ENCODE measurements around the gene KIAA1755. TPM values are rescaled to one million over a fixed set of nuclear protein-coding genes. Genes with fewer than 3 reads are reported as not detected.

KIAA1755 gene
- total RNA-seq, 4 donors from 2014 or later: 0.12 to 3.4 (median 0.39) TPM

DNA sequence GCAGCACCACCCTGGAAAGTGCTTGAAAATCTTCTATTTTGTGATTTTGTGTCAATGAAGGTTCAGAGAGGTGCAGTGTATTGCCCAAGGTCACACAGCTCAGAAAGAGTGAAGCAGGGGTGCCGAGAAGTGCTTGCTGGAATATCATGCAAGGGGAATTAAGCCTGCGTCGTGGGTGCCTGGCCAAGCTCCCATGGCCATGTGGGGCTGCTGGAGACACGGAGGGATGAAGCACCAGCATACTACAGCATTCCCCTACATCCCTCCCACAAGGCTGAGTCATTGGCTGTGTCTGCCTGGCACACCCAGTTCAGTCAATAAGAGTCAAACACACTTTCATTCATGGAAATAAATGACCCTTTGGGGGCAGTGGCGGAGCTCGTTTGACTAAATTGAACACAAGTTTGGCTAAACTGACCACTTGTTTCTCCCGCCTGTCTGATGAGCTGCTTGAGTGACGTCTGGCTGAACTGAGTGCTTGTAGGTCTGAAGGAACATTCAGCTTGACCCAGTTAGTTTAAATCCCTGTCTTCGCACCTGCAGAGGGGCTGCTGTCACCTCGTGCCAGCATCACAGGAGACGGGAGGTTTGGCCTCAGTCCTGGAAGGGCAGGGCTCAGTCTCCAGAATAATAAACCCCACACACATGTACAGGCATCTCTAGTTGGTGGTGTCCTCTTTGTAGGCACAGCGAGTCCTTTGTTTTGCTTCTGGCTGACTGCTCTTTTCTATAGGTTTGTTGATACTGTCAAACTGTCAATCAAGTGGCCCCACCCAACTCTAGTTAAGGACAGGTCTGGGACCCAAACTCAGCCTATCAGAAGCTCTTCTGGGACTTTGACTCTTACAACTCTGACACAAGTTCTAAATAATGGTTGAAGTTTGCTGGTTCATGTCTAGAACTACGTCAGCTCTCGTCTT is 87.0 kb downstream of the KIAA1755 start:
- no peaks in the 10 kb centered on the region for H3K9me3 ChIP-seq
- DNase-seq: no peak
- H3K27me3 ChIP-seq: no peaks in the 10 kb centered on the region
- peak overlapping the region in 1 of 4 donors; percentile 14 for H3K27ac ChIP-seq
- 35 to 36% methylated on average over 10 to 14 of the region's 14 CpGs for WGBS, 2 donors
- H3K36me3 ChIP-seq: no peaks in the 10 kb centered on the region
- peaks cover 0 to 41% (median 14%) of the 10 kb centered on the region in 3 donors for H3K4me1 ChIP-seq
- H3K4me3 ChIP-seq: no peak overlapping the region
- intact Hi-C loops (cut with DNase I): no loop called here
- TF ChIP-seq, protein P1, sequence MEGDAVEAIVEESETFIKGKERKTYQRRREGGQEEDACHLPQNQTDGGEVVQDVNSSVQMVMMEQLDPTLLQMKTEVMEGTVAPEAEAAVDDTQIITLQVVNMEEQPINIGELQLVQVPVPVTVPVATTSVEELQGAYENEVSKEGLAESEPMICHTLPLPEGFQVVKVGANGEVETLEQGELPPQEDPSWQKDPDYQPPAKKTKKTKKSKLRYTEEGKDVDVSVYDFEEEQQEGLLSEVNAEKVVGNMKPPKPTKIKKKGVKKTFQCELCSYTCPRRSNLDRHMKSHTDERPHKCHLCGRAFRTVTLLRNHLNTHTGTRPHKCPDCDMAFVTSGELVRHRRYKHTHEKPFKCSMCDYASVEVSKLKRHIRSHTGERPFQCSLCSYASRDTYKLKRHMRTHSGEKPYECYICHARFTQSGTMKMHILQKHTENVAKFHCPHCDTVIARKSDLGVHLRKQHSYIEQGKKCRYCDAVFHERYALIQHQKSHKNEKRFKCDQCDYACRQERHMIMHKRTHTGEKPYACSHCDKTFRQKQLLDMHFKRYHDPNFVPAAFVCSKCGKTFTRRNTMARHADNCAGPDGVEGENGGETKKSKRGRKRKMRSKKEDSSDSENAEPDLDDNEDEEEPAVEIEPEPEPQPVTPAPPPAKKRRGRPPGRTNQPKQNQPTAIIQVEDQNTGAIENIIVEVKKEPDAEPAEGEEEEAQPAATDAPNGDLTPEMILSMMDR (IDR thresholded peaks at IDR 0.05): no peak
- TF ChIP-seq POLR2A (IDR thresholded peaks at IDR 0.05): no peak

DNA sequence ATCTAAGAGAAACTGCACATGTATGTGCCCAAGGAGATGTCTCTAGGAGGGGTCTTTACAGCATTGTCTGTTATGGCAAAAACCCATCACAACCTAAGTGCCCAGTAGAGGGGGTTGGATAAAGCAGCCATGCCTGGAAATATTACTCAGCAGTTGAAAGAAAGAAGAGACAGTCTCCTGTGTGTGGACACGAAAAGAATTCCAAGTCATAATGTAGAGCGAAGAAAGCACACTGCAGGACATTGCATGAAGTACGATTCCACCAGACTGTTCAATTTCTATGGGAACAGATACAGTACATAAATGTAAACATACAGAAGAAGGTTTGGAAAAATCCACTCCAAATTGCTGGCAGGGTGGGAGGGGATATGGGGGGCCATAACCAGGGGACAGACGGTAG is 88.1 kb downstream of the KIAA1755 start:
- Histone ChIP-seq H3K4me3 (no peak overlapping the region), H3K4me1 (peaks cover 4 to 52% (median 25%) of the 10 kb centered on the region in 3 donors), H3K27ac (peak overlapping the region in 1 of 4 donors; percentile 4), H3K9me3 (no peaks in the 10 kb centered on the region), H3K36me3 (no peaks in the 10 kb centered on the region), H3K27me3 (no peaks in the 10 kb centered on the region)
- TF ChIP-seq, protein P1 (IDR thresholded peaks at IDR 0.05): no peak
- no peak for TF ChIP-seq POLR2A (IDR thresholded peaks at IDR 0.05)
- 51 to 68% methylated on average over 4 of the region's 4 CpGs for WGBS, 2 donors
- intact Hi-C loops (cut with DNase I): no loop called here
- no peak for DNase-seq

DNA sequence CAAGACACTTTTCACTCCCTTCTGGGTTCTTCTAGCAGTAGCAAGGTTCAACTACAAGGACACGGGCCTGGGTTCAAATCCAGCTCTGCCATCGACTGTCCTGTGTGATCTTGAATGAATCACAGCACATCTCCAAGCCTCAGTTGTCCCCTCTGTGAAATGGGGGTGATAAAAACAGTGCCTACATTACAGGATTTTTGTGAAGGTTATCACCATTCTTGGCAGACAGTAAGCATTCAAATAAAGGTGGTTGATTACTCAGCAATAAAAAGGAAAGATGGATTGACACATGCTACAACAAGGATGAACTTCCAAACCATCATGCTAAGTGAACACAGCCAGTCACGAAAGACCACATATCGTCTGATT is 88.9 kb downstream of the KIAA1755 start:
- intact Hi-C loops (cut with DNase I): no loop called here
- Histone ChIP-seq H3K9me3 (no peaks in the 10 kb centered on the region), H3K27ac (peak overlapping the region in 2 of 4 donors; percentile 52 to 87), H3K4me3 (no peak overlapping the region), H3K27me3 (no peaks in the 10 kb centered on the region), H3K36me3 (no peaks in the 10 kb centered on the region), H3K4me1 (peaks cover 9 to 60% (median 27%) of the 10 kb centered on the region in 3 donors)
- WGBS, 2 donors: 55 to 65% methylated on average over 4 of the region's 4 CpGs
- no peak for DNase-seq
- no peak for TF ChIP-seq POLR2A (IDR thresholded peaks at IDR 0.05)
- TF ChIP-seq, protein P1 (IDR thresholded peaks at IDR 0.05): no peak

DNA sequence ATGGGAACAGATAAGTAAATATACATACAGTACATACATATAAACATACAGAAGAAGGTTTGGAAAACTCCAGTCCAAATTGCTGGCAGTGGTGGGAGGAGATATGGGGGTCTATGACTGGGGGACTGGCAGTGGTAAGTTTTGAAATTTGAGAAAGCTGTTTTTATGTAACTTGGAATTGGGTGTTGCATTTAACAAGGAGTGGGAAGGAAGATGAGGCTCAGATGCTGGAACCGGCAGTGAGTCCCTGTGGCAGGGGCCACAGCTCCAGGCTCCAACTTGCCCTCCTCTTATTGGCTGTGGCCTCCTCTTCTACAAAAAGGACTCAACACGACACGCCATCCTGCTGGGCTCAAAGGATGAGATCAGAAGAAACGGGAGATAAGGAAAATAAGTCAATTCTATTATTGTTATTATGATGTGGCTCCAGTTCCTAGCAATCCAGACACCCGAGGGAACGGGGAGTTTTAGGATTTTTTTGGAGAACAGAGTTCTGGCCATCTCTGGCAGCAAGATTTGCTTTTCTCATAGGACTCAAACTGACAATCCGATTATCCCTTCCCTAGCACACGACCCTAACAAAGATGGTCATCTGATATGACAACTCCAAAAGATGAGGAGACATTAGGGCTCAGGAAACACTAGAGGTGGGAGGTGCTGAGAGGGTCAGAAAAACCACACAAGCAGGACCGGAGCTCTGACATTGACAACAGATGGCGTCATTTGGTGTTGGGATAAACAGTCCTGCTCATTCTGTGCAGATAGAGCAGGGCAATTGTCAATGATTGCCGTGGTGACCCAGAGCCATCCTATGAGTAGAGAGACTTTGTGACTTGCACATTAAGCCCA is 89.5 kb downstream of the KIAA1755 start:
- intact Hi-C loops (cut with DNase I): no loop called here
- H3K36me3 ChIP-seq: no peaks in the 10 kb centered on the region
- H3K4me1 ChIP-seq: peaks cover 9 to 66% (median 29%) of the 10 kb centered on the region in 3 donors
- H3K9me3 ChIP-seq: no peaks in the 10 kb centered on the region
- no peak for DNase-seq
- H3K4me3 ChIP-seq: no peak overlapping the region
- no peak for TF ChIP-seq POLR2A (IDR thresholded peaks at IDR 0.05)
- TF ChIP-seq, protein P1 (IDR thresholded peaks at IDR 0.05): no peak
- H3K27me3 ChIP-seq: no peaks in the 10 kb centered on the region
- peak overlapping the region in 3 of 4 donors; percentile 28 to 87 (median 52) for H3K27ac ChIP-seq
- 55 to 58% methylated on average over 11 of the region's 11 CpGs for WGBS, 2 donors
